ENCODE results near the gene PCDH9. TPM values are rescaled to one million over a fixed set of nuclear protein-coding genes. Genes with fewer than 3 reads are reported as not detected.

The PCDH9 gene
- total and polyA plus RNA-seq, 10 donors: 0.24 to 8.1 (median 3.8) TPM

DNA sequence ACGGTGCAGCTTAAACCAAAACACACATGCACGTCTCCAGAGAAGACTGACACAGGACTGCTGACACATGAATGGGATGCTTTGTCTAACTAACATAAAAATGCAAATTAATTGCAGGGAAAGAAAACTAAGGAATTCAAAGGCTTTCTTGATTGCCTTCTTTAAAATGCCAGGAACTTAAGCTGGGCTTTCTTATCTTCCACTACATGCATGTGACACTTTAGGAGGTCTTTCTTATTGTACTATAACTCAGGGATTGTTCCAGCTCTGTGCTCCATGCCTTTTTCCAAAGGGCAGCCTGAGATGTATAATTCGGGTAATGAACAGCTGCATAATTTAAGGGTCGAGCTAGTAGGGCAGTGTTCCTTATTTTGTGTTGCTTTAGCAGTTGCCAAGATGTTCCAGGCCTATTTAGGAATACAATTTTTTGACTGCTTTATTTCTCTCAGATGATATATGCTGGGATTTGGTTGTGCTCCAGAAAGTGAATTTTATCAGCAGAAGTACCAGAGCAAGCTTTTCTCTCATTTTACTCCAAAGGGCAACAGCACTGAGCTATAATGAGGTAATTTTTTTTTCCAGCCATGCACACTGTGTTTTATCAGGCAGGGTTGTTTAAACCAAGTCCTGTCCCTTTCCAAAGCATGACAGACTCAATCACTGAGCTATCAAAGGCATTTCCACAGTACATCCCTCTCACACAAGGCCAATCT lies 885.2 kb downstream of the PCDH9 start:
- H3K4me1 ChIP-seq: no peaks in the 10 kb centered on the region
- no peaks in the 10 kb centered on the region for H3K27me3 ChIP-seq (replicated peaks in 1 of 7)
- TF ChIP-seq POLR2AphosphoS5 (IDR thresholded peaks at IDR 0.05): no peak
- TF ChIP-seq POLR2A (IDR thresholded peaks at IDR 0.05): no peak
- TF ChIP-seq, protein P1, sequence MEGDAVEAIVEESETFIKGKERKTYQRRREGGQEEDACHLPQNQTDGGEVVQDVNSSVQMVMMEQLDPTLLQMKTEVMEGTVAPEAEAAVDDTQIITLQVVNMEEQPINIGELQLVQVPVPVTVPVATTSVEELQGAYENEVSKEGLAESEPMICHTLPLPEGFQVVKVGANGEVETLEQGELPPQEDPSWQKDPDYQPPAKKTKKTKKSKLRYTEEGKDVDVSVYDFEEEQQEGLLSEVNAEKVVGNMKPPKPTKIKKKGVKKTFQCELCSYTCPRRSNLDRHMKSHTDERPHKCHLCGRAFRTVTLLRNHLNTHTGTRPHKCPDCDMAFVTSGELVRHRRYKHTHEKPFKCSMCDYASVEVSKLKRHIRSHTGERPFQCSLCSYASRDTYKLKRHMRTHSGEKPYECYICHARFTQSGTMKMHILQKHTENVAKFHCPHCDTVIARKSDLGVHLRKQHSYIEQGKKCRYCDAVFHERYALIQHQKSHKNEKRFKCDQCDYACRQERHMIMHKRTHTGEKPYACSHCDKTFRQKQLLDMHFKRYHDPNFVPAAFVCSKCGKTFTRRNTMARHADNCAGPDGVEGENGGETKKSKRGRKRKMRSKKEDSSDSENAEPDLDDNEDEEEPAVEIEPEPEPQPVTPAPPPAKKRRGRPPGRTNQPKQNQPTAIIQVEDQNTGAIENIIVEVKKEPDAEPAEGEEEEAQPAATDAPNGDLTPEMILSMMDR (IDR thresholded peaks at IDR 0.05 in 8 of 11, conservative IDR thresholded peaks at IDR 0.05 in 3 of 11): no peak
- H3K36me3 ChIP-seq: no peaks in the 10 kb centered on the region
- intact Hi-C loops (cut with DNase I; ENCODE audit: low total_unique reads): no loop called here
- no peaks in the 10 kb centered on the region for H3K9me3 ChIP-seq
- WGBS, 5 donors: 71 to 84% (median 77%) methylated on average over 4 of the region's 4 CpGs
- no peak for DNase-seq
- no peak overlapping the region for H3K4me3 ChIP-seq
- no peak overlapping the region for H3K27ac ChIP-seq

DNA sequence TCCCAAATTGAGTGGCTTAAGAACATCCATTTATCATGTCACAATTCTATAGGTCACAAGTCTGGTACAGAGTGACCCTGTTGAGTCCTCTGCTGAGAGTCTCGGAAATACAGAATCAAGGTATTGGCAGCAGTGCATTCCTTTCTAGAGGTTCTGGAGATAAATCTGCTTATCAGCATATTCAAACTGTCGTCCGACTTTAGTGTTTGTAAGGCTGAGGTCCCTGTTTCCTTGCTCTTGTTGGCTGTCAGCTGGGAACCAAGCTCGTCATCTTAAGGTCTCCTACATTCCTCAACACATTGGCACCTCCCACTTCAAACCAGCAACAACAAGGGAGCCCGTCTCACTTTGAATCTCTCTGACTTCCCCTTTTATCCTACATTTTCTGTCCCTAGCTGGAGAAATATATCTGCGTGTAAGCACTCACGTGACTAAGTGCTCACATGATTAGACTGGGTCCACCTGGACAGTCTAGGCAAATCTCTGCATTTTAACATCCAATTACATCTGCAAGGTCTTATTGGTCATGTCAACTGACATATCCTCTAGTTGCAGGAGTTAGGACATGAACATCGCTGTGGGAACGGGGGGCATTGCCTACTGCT lies 886.8 kb downstream of the PCDH9 start:
- no peaks in the 10 kb centered on the region for H3K9me3 ChIP-seq
- H3K27me3 ChIP-seq (replicated peaks in 1 of 7): no peaks in the 10 kb centered on the region
- H3K27ac ChIP-seq: no peak overlapping the region
- DNase-seq: no peak
- no peak overlapping the region for H3K4me3 ChIP-seq
- 84 to 94% (median 89%) methylated on average over 9 of the region's 9 CpGs for WGBS, 5 donors
- H3K36me3 ChIP-seq: no peaks in the 10 kb centered on the region
- intact Hi-C loops (cut with DNase I; ENCODE audit: low total_unique reads): no loop called here
- H3K4me1 ChIP-seq: no peaks in the 10 kb centered on the region
- TF ChIP-seq, protein P1 (IDR thresholded peaks at IDR 0.05 in 8 of 11, conservative IDR thresholded peaks at IDR 0.05 in 3 of 11): no peak
- TF ChIP-seq POLR2A (IDR thresholded peaks at IDR 0.05): no peak
- no peak for TF ChIP-seq POLR2AphosphoS5 (IDR thresholded peaks at IDR 0.05)

DNA sequence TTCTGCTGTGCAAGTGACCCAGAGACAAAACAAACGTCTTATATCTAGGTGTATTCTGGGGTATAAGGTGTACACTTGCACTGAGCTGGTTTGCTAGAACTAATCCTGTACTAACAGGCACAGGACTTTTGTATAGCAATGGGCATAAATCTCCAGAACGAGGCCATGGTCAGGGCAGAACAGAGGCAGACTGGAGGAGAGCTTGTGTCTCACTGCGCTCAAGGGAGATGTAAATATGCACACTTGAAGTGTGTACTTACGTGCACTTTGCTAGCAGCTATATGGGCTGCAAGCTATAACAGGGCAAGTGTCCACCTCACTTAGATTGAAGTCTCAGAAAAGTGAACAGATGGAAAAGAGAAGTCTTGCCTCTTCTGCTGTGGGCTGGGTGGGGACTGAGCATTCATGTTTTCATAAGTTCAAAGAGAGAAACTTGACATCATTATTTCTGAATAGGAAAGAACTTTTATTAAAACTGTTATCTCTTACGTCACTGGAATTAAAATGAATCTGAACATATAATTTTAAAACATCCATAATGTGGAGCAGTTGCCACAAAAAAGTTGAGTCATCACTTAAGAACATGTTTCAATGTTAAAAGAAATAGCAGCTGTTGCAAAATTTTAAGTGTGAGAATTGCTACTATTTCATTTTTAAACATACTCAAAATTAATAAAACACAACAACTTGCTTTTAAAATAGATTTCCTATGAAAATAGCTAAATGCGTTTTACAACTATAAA lies 888.3 kb downstream of the PCDH9 start:
- H3K27me3 ChIP-seq (replicated peaks in 1 of 7): no peaks in the 10 kb centered on the region
- no peaks in the 10 kb centered on the region for H3K36me3 ChIP-seq
- intact Hi-C loops (cut with DNase I; ENCODE audit: low total_unique reads): no loop called here
- H3K9me3 ChIP-seq: no peaks in the 10 kb centered on the region
- H3K4me3 ChIP-seq: no peak overlapping the region
- WGBS, 5 donors: 79 to 88% (median 80%) methylated on average over 6 of the region's 6 CpGs
- DNase-seq: no peak
- TF ChIP-seq, protein P1 (IDR thresholded peaks at IDR 0.05 in 8 of 11, conservative IDR thresholded peaks at IDR 0.05 in 3 of 11): no peak
- TF ChIP-seq POLR2AphosphoS5 (IDR thresholded peaks at IDR 0.05) (no peak), POLR2A (IDR thresholded peaks at IDR 0.05) (no peak)
- no peaks in the 10 kb centered on the region for H3K4me1 ChIP-seq
- H3K27ac ChIP-seq: no peak overlapping the region

DNA sequence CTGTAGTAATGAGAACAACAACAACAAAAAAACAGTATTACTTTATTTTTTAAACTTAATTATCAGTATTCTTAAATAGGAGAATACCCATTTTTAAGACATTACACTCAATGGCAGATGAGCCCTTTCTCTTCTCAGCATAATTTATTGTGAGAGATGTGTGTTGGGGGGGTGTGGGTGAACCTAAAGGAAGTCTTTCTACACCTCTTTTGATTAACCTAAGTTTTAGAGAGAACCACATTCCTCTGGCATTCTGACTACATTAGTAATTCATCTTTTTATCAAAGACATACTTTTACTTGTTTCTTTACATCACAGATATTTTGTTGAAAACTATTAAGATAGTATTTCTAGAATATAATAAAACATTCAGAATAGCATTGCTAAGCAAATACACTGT lies 890.9 kb downstream of the PCDH9 start:
- TF ChIP-seq, protein P1 (IDR thresholded peaks at IDR 0.05 in 8 of 11, conservative IDR thresholded peaks at IDR 0.05 in 3 of 11): no peak
- TF ChIP-seq POLR2A (IDR thresholded peaks at IDR 0.05): no peak
- no peak for TF ChIP-seq POLR2AphosphoS5 (IDR thresholded peaks at IDR 0.05)
- DNase-seq: no peak
- intact Hi-C loops (cut with DNase I; ENCODE audit: low total_unique reads): no loop called here
- no peaks in the 10 kb centered on the region for H3K9me3 ChIP-seq
- no peaks in the 10 kb centered on the region for H3K36me3 ChIP-seq
- no peaks in the 10 kb centered on the region for H3K4me1 ChIP-seq
- H3K27ac ChIP-seq: no peak overlapping the region
- no peak overlapping the region for H3K4me3 ChIP-seq
- no peaks in the 10 kb centered on the region for H3K27me3 ChIP-seq (replicated peaks in 1 of 7)
